Suprapubic skin (tissue), 3 donors: Measurements from ENCODE around the gene ERBB4.

Experiments used
- CTCF ChIP-seq, 2 donors: fragments of 200-600 bp in 1 of 2; fragments of 450-650 bp in 1 of 2; sonication (generic) in 1 of 2; IDR thresholded peaks; one replicate each; pipeline ENCODE4 v1.5.1; 2016 to 2019; ENCODE audit warnings: antibody characterized with exemption in 2 of 2, mild to moderate bottlenecking in 1 of 2, moderate library complexity in 1 of 2
- POLR2A ChIP-seq, 2 donors: fragments of 450-650 bp; IDR thresholded peaks; one replicate each; pipeline ENCODE4 v1.6.1; 2017; ENCODE audit warnings: antibody characterized with exemption in 2 of 2, mild to moderate bottlenecking in 2 of 2, moderate library complexity in 2 of 2

- TF ChIP-seq CTCF (IDR thresholded peaks at IDR 0.05) (no peak), POLR2A (IDR thresholded peaks at IDR 0.05) (no peak)
These were observed 515.6 kb downstream of the ERBB4 start for GRCh38 chr2:212022966-212023365.
